CD4-positive, alpha-beta memory T cell (primary cell): ENCODE data around the gene UBXN1. TPM values are rescaled to one million over a fixed set of nuclear protein-coding genes. Genes with fewer than 3 reads are reported as not detected.

Experiments used
- CTCF ChIA-PET: fragments of 350-600 bp; sonication (Branson Sonifier 250); formaldehyde crosslinking; loops from one replicate; lab custom pipeline; 2021; ENCODE audit warnings: inconsistent platforms; ENCODE audit not compliant: partially characterized antibody; lab: Charles Lee
- POLR2A ChIA-PET: fragments of 350-600 bp; sonication (Branson Sonifier 250); formaldehyde crosslinking; loops from one replicate; lab custom pipeline; 2021; ENCODE audit not compliant: partially characterized antibody; lab: Charles Lee
- DNase-seq, 5 donors: peaks; one replicate each; pipeline versions ENCODE4 v3.0.0 to v3.0.0-alpha.2; 2020 to 2022; ENCODE audit warnings: mixed read lengths in 1 of 5
- H3K27ac ChIP-seq: one replicate; pipeline ENCODE4 v1.7.0; 2013; ENCODE audit warnings: low read depth, low read length
- H3K27me3 ChIP-seq: 2 replicates; pipeline ENCODE4 v1.7.0; 2013; ENCODE audit warnings: mild to moderate bottlenecking, low read length, moderate library complexity; ENCODE audit not compliant: insufficient read depth
- H3K36me3 ChIP-seq: 2 replicates; pipeline ENCODE4 v1.7.0; 2013; ENCODE audit warnings: mild to moderate bottlenecking, low read length, moderate library complexity; ENCODE audit not compliant: insufficient read depth
- H3K4me1 ChIP-seq: 2 replicates; pipeline ENCODE4 v1.7.0; 2013; ENCODE audit warnings: mild to moderate bottlenecking, low read length, moderate library complexity; ENCODE audit not compliant: insufficient read depth
- H3K4me3 ChIP-seq, 2 donors: one replicate each; pipeline ENCODE4 v1.7.0; 2013; ENCODE audit warnings: low read length in 2 of 2, mild to moderate bottlenecking in 1 of 2
- H3K9me3 ChIP-seq, 2 donors: one replicate each; pipeline ENCODE4 v1.7.0; 2013; ENCODE audit warnings: low read length in 2 of 2, control low read depth in 1 of 2; ENCODE audit not compliant: control insufficient read depth in 1 of 2
- H3K27ac Mint-ChIP-seq, 7 donors: one replicate each; pipeline ENCODE4 v1.8.0; 2020 to 2021; ENCODE audit warnings: mixed read lengths in 7 of 7, mild to moderate bottlenecking in 6 of 7, inconsistent platforms in 3 of 7, moderate library complexity in 3 of 7
- H3K27me3 Mint-ChIP-seq, 2 donors: one replicate each; pipeline ENCODE4 v1.8.0; 2020 to 2021; ENCODE audit warnings: mixed read lengths in 2 of 2
- H3K36me3 Mint-ChIP-seq, 2 donors: one replicate each; pipeline ENCODE4 v1.8.0; 2020 to 2021; ENCODE audit warnings: mixed read lengths in 2 of 2, inconsistent platforms in 1 of 2, mild to moderate bottlenecking in 1 of 2
- H3K4me1 Mint-ChIP-seq, 4 donors: one replicate each; pipeline ENCODE4 v1.8.0; 2020 to 2021; ENCODE audit warnings: mixed read lengths in 4 of 4, mild to moderate bottlenecking in 1 of 4
- H3K4me3 Mint-ChIP-seq, 8 donors: one replicate each; pipeline ENCODE4 v1.8.0; 2020 to 2021; ENCODE audit warnings: mixed read lengths in 8 of 8, mild to moderate bottlenecking in 7 of 8, moderate library complexity in 6 of 8, inconsistent platforms in 3 of 8
- H3K9me3 Mint-ChIP-seq, 8 donors: one replicate each; pipeline ENCODE4 v1.8.0; 2020 to 2021; ENCODE audit warnings: mixed read lengths in 8 of 8, mild to moderate bottlenecking in 5 of 8, inconsistent platforms in 3 of 8, moderate library complexity in 1 of 8
- intact Hi-C: fragments of 100-400 bp; cut with micrococcal nuclease; formaldehyde crosslinking; loops from one replicate; pipeline ENCODE4 v1.15.1; 2023
- polyA plus RNA-seq, 2 donors: library from polyadenylated mRNA; unstranded; fragments of 300-500 nt; fragmentation: Illumina TruSeq; gene quantifications; one replicate each; pipeline ENCODE4 v1.2.3, GENCODE V29; 2021
- total RNA-seq, 2 experiments: library from RNA; stranded (reverse); gene quantifications; one replicate each; pipeline ENCODE4 v1.2.3, GENCODE V29; 2021

UBXN1 gene
- total RNA-seq: 100 to 1,000 TPM; 178 to 185 TPM
- 100 to 1,000 TPM; 150 to 181 TPM for polyA plus RNA-seq

DNA sequence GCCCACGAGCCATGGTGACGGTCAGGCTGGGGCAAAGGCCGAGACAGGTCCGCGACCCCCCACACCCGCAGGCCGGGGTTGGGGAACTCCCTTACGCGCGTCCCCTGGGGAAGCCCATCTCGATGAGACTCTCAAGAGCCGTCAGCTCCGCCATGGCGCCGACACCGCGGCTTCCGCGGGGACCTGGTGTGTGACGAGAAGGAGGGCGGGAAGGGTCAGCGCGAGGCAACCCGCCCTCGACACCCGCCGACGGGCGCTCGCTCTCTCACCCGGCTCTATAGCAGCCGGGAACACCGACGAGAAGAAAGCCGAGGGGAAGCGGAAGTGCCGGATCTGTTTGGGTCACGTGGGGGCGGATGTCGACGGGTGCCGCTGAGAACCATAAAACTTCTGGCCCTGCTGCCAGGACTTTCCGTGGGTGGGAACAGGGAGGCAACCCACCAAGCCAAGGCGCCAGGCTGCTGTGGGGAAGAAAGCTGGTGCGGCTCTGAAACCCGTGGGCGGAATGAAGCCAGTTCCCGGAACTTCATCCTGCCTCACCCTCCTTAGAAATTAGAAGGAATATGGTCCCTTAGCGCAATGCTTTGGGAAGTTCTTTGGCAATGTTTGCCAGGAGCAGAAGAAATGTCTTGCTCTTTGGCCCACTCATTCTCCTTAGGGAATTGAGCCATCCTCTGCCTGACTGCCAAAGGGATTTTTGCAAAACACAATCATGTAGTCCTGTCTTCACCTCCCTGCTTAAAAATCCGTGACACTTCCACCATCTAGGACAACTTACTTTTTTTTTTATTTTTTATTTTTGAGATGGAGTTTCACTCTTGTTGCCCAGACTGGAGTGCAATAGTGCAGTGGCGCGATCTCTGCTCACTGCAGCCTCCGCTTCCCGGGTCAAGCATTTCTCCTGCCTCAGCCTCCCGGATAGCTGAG lies at the start of gene UBXN1:
UBXN1 (minus strand) TSS at position 304 of the 927 bp plus-strand sequence; CDS start at position 154, 150 bp downstream.
- Mint-ChIP-seq H3K27me3 (no peaks in the 10 kb centered on the region), H3K27ac (peak within 1 kb of the TSS; percentile 86 to 99 (median 95)), H3K4me1 (peaks cover 16 to 50% (median 31%) of the 10 kb centered on the region in 4 donors), H3K4me3 (peak within 1 kb of the TSS; percentile 87 to 98 (median 92)), H3K9me3 (no peaks in the 10 kb centered on the region), H3K36me3 (peaks cover 18 to 33% of the 10 kb centered on the region in 2 donors)
- Histone ChIP-seq H3K4me3 (peak within 1 kb of the TSS; percentile 58 to 95), H3K27ac (peak within 1 kb of the TSS; percentile 98), H3K4me1 (peaks cover 37% of the 10 kb centered on the region), H3K27me3 (no peaks in the 10 kb centered on the region), H3K9me3 (no peaks in the 10 kb centered on the region), H3K36me3 (peaks cover 15% of the 10 kb centered on the region)
- ChIA-PET CTCF (interaction anchor here (0.9 to 2.8 kb wide), 5 partner anchors 10 to 185 kb away, joined by 3 to 42 read pairs (median 5); partner anchors contain the start of genes C11orf98, CSKMT and LRRN4CL), POLR2A (interaction anchor here (0.6 to 19.7 kb wide), 16 partner anchors 8 to 254 kb away, joined by 3 to 494 read pairs (median 8); partner anchors contain the start of genes B3GAT3, BSCL2, C11orf98 and CSKMT)
- intact Hi-C loops: loop anchor here (1.0 to 5.0 kb wide), 6 partner anchors 8 to 257 kb away; partner anchors contain the start of genes C11orf98, CSKMT, INTS5 and UQCC3
- peak; percentile 80 to 90 (median 82) for DNase-seq

DNA sequence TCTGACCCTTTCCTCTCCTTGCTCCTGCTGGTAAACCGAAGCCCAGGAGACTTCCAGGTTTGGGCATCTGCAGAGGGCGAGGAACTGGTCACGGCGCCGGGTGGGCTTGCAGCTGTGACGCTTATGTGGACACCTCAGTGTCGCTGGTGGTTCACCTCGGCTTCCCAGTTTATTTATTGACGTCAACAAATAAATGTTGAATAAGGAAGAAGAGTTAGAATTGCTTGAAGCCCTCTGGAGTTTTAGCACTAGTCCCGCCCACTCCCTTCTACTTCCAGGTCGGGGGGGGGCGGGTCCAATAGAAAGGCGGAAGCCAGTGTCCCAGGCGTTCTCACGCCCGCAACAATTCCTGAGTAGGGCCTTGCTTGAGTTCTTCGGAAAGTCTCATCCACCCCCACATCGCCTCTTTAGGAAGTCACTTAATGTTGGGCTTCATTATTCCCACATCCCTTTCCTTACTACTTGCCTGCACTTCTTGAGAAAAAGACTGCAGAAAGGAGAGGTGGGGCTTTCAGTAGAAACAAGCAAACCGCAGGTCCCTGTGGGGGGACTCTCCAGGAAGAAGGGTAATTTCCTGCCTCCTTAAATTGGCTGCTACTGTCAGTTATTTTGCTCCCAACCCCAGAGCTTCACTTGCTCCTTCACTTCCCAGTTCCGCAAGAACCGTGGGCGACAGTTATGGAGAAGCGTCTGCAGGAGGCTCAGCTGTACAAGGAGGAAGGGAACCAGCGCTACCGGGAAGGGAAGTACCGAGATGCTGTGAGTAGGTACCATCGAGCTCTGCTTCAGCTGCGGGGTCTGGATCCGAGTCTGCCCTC lies 49.5 kb upstream of the UBXN1 start, which contains the start of gene TTC9C:
TTC9C (plus strand) TSS at position 316 of the 818 bp plus-strand sequence; CDS start at position 679, 363 bp downstream.
- H3K27ac Mint-ChIP-seq: peak within 1 kb of the TSS; percentile 98 to 99 (median 99)
- Histone ChIP-seq H3K27ac (peak within 1 kb of the TSS; percentile 93), H3K9me3 (no peaks in the 10 kb centered on the region), H3K4me1 (peaks cover 42% of the 10 kb centered on the region), H3K36me3 (peaks cover 9% of the 10 kb centered on the region), H3K27me3 (no peaks in the 10 kb centered on the region), H3K4me3 (peak within 1 kb of the TSS; percentile 95 to 99)
- DNase-seq: peak; percentile 83 to 90 (median 85)
- intact Hi-C loops: loop anchor here (1.0 to 2.0 kb wide), 4 partner anchors 26 to 104 kb away; partner anchors contain the start of genes STX5, TAF6L, TEX54 and ZBTB3
- peaks cover 0 to 2% (median 0%) of the 10 kb centered on the region in 8 donors for H3K9me3 Mint-ChIP-seq
- peak within 1 kb of the TSS; percentile 84 to 97 (median 94) for H3K4me3 Mint-ChIP-seq
- peaks cover 32 to 79% (median 48%) of the 10 kb centered on the region in 4 donors for H3K4me1 Mint-ChIP-seq
- no peaks in the 10 kb centered on the region for H3K27me3 Mint-ChIP-seq
- POLR2A ChIA-PET: interaction anchor here (0.6 to 15.3 kb wide), 38 partner anchors 9 to 1995 kb away, joined by 3 to 283 read pairs (median 8); partner anchors contain the start of genes B3GAT3, BSCL2, C11orf98 and CSKMT
- CTCF ChIA-PET: interaction anchor here (0.7 to 3.3 kb wide), 11 partner anchors 11 to 153 kb away, joined by 3 to 21 read pairs (median 4); partner anchors contain the start of genes POLR2G, SLC3A2, TMEM179B and ZBTB3
- peaks cover 27 to 54% of the 10 kb centered on the region in 2 donors for H3K36me3 Mint-ChIP-seq

DNA sequence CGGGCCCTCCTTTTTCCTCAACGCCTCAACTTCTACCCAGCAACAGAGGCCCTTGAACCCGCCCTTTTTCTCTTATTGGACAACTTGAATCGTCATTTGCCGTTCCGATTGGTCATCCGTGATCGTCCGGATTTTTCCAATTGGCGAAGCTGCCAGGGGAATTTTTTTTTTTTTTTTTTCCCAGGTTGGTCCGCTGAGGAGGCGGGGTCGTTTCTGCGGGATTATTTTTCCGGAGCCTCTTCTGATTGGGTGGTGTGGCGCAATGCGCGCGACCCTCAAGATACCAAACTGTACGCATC lies 48.9 kb upstream of the UBXN1 start:
- Mint-ChIP-seq H3K27ac (peak overlapping the region; percentile 98 to 99 (median 99)), H3K9me3 (peaks cover 0 to 2% (median 0%) of the 10 kb centered on the region in 8 donors), H3K36me3 (peaks cover 27 to 53% of the 10 kb centered on the region in 2 donors), H3K4me1 (peaks cover 28 to 79% (median 45%) of the 10 kb centered on the region in 4 donors), H3K27me3 (no peaks in the 10 kb centered on the region), H3K4me3 (peak overlapping the region; percentile 84 to 97 (median 94))
- Histone ChIP-seq H3K27ac (peak overlapping the region; percentile 93), H3K27me3 (no peaks in the 10 kb centered on the region), H3K4me1 (peaks cover 45% of the 10 kb centered on the region), H3K4me3 (peak overlapping the region; percentile 95 to 99), H3K36me3 (peaks cover 15% of the 10 kb centered on the region), H3K9me3 (no peaks in the 10 kb centered on the region)
- ChIA-PET POLR2A (interaction anchor here (0.7 to 15.3 kb wide), 45 partner anchors 9 to 1644 kb away, joined by 3 to 283 read pairs (median 9); partner anchors contain the start of genes B3GAT3, BSCL2, C11orf98 and CSKMT), CTCF (interaction anchor here (0.8 to 3.3 kb wide), 10 partner anchors 16 to 153 kb away, joined by 3 to 21 read pairs (median 4); partner anchors contain the start of genes C11orf98, CSKMT, POLR2G and SLC3A2)
- DNase-seq: peak; percentile 95 to 97 (median 95)
- intact Hi-C loops: loop anchor here (1.0 to 2.0 kb wide), 9 partner anchors 19 to 153 kb away; partner anchors contain the start of genes POLR2G, STX5, TAF6L and TEX54

GRCh38 chr11:62727165-62727871 lies 48.4 kb upstream of the UBXN1 start, which contains the start of gene HNRNPUL2:
TSS of gene HNRNPUL2 (minus strand) at chr11:62727457. CDS start at chr11:62727156, 301 bp downstream.
- H3K27me3 Mint-ChIP-seq: no peaks in the 10 kb centered on the region
- CTCF ChIA-PET: interaction anchor here (0.8 to 3.3 kb wide), 11 partner anchors 16 to 154 kb away, joined by 3 to 21 read pairs (median 4); partner anchors contain the start of genes C11orf98, CSKMT, POLR2G and SLC3A2
- H3K4me1 ChIP-seq: peaks cover 50% of the 10 kb centered on the region
- no peaks in the 10 kb centered on the region for H3K9me3 ChIP-seq
- peak; percentile 99 for DNase-seq
- POLR2A ChIA-PET: interaction anchor here (0.6 to 15.3 kb wide), 45 partner anchors 16 to 1644 kb away, joined by 3 to 283 read pairs (median 9); partner anchors contain the start of genes B3GAT3, BSCL2, C11orf98 and CSKMT
- peaks cover 20% of the 10 kb centered on the region for H3K36me3 ChIP-seq
- peak within 1 kb of the TSS; percentile 93 for H3K27ac ChIP-seq
- H3K27ac Mint-ChIP-seq: peak within 1 kb of the TSS; percentile 98 to 99 (median 99)
- H3K36me3 Mint-ChIP-seq: peaks cover 32 to 57% of the 10 kb centered on the region in 2 donors
- H3K4me3 Mint-ChIP-seq: peak within 1 kb of the TSS; percentile 84 to 98 (median 96)
- peak within 1 kb of the TSS; percentile 95 to 99 for H3K4me3 ChIP-seq
- peaks cover 28 to 82% (median 49%) of the 10 kb centered on the region in 4 donors for H3K4me1 Mint-ChIP-seq
- peaks cover 0 to 2% (median 0%) of the 10 kb centered on the region in 8 donors for H3K9me3 Mint-ChIP-seq
- intact Hi-C loops: loop anchor here (1.0 kb wide), 5 partner anchors 18 to 154 kb away; partner anchors contain the start of gene POLR2G
- no peaks in the 10 kb centered on the region for H3K27me3 ChIP-seq

GRCh38 chr11:62726915-62727164 lies 48.0 kb upstream of the UBXN1 start:
- intact Hi-C loops: loop anchor here (1.0 kb wide), 5 partner anchors 18 to 154 kb away; partner anchors contain the start of gene POLR2G
- H3K4me1 ChIP-seq: peaks cover 52% of the 10 kb centered on the region
- ChIA-PET POLR2A (interaction anchor here (0.6 to 15.3 kb wide), 40 partner anchors 15 to 1365 kb away, joined by 3 to 283 read pairs (median 10); partner anchors contain the start of genes B3GAT3, BSCL2, C11orf98 and CSKMT), CTCF (interaction anchor here (0.8 to 3.3 kb wide), 10 partner anchors 15 to 154 kb away, joined by 3 to 21 read pairs (median 4); partner anchors contain the start of genes C11orf98, CSKMT, POLR2G and SLC3A2)
- peaks cover 24% of the 10 kb centered on the region for H3K36me3 ChIP-seq
- DNase-seq: no peak
- H3K27ac Mint-ChIP-seq: peak overlapping the region in 6 of 7 donors; percentile 94 to 99 (median 99)
- peaks cover 0 to 2% (median 0%) of the 10 kb centered on the region in 8 donors for H3K9me3 Mint-ChIP-seq
- H3K4me3 ChIP-seq: peak overlapping the region in 1 of 2 donors; percentile 95
- peaks cover 36 to 61% of the 10 kb centered on the region in 2 donors for H3K36me3 Mint-ChIP-seq
- H3K9me3 ChIP-seq: no peaks in the 10 kb centered on the region
- peak overlapping the region; percentile 84 to 98 (median 95) for H3K4me3 Mint-ChIP-seq
- no peaks in the 10 kb centered on the region for H3K27me3 ChIP-seq
- no peaks in the 10 kb centered on the region for H3K27me3 Mint-ChIP-seq
- peaks cover 31 to 87% (median 53%) of the 10 kb centered on the region in 4 donors for H3K4me1 Mint-ChIP-seq
- H3K27ac ChIP-seq: peak overlapping the region; percentile 93
